ENCODE data around the gene APPL1.

- TF ChIP-seq POLR2A (IDR thresholded peaks at IDR 0.05; ENCODE audit: low read length) (no peak), GATA1 (IDR thresholded peaks at IDR 0.05; ENCODE audit: low read depth, low read length) (no peak)
These were observed 7.4 kb downstream of the APPL1 start for GRCh38 chr3:57234613-57235575.

Data from erythroblast (primary cell).